T-helper 2 cell (primary cell): ENCODE data around the gene FIZ1.
A peak's percentile ranks its signal among the peaks of the same experiment; 100 is the strongest.

Experiments used
- DNase-seq, 5 experiments: peaks; one replicate each; pipeline versions ENCODE4 v3.0.0 to v3.0.0-alpha.2; 2012 to 2022

Gene FIZ1

GRCh38 chr19:55613396-55613795, 14.1 kb upstream of the FIZ1 start:
- no peak for DNase-seq

- no peak for DNase-seq
Measured at GRCh38 chr19:55611983-55612645, 12.8 kb upstream of the FIZ1 start.

- DNase-seq = no peak
Measured at GRCh38 chr19:55611300-55611982, 12.1 kb upstream of the FIZ1 start.

- DNase-seq = no peak
Measured at GRCh38 chr19:55609326-55609725, 10.0 kb upstream of the FIZ1 start.

GRCh38 chr19:55606817-55607216, 7.5 kb upstream of the FIZ1 start:
- no peak for DNase-seq

- DNase-seq = no peak
Measured at GRCh38 chr19:55606471-55606787, 7.1 kb upstream of the FIZ1 start.

- peak; percentile 45 to 71 (median 59) for DNase-seq
Measured at GRCh38 chr19:55605637-55606470, 6.5 kb upstream of the FIZ1 start, which contains the start of gene ZNF865. TSS of gene ZNF865 (plus strand) at chr19:55605647. CDS start at chr19:55613619, 7,972 bp downstream.

GRCh38 chr19:55605207-55605636, 5.9 kb upstream of the FIZ1 start:
- peak; percentile 97 to 99 (median 98) for DNase-seq

GRCh38 chr19:55603581-55604292, 4.4 kb upstream of the FIZ1 start:
- no peak for DNase-seq

GRCh38 chr19:55603115-55603514, 3.8 kb upstream of the FIZ1 start:
- no peak for DNase-seq

- DNase-seq = no peak
Measured at GRCh38 chr19:55602104-55603001, 3.0 kb upstream of the FIZ1 start.

GRCh38 chr19:55601084-55601483, 1.8 kb upstream of the FIZ1 start:
- no peak for DNase-seq

- DNase-seq = no peak
Measured at GRCh38 chr19:55600662-55601028, 1.3 kb upstream of the FIZ1 start.

- DNase-seq = peak; percentile 68 to 94 (median 79)
Measured at GRCh38 chr19:55599842-55600661, 735 bp upstream of the FIZ1 start, which contains the start of gene ZNF524. TSS of gene ZNF524 (plus strand) at chr19:55600288. CDS start at chr19:55602113, 1,825 bp downstream.

GRCh38 chr19:55598719-55599467, 424 bp downstream of the FIZ1 start:
- DNase-seq = peak; percentile 83 to 95 (median 90)

- DNase-seq = no peak
Measured at GRCh38 chr19:55598034-55598433, 1.3 kb downstream of the FIZ1 start.

GRCh38 chr19:55597501-55597921, 1.8 kb downstream of the FIZ1 start:
- no peak for DNase-seq

GRCh38 chr19:55596304-55596703, 3.0 kb downstream of the FIZ1 start:
- no peak for DNase-seq

GRCh38 chr19:55594996-55595545, 4.2 kb downstream of the FIZ1 start:
- no peak for DNase-seq
